ENCODE measurements around the gene NOTCH4.

NOTCH4 gene

GRCh38 chr6:32147401-32148132, 76.3 kb downstream of the NOTCH4 start:
- no peak for TF ChIP-seq CTCF (IDR thresholded peaks at IDR 0.05; ENCODE audit: extremely low read depth, missing control alignments)
- DNase-seq (ENCODE audit: low spot score), result no peak

- DNase-seq (ENCODE audit: low spot score), result no peak
- no peak for TF ChIP-seq CTCF (IDR thresholded peaks at IDR 0.05; ENCODE audit: extremely low read depth, missing control alignments)
These were observed 77.2 kb downstream of the NOTCH4 start for GRCh38 chr6:32146687-32147086.

GRCh38 chr6:32146287-32146686, 77.6 kb downstream of the NOTCH4 start:
- no peak for TF ChIP-seq CTCF (IDR thresholded peaks at IDR 0.05; ENCODE audit: extremely low read depth, missing control alignments)
- DNase-seq (ENCODE audit: low spot score), result no peak
